Gastroesophageal sphincter (tissue), 4 donors: ENCODE results near the gene LGR4. TPM values are rescaled to one million over a fixed set of nuclear protein-coding genes. Genes with fewer than 3 reads are reported as not detected.

Experiments
- ATAC-seq: fragments of 150-250 bp; one replicate; pipeline ENCODE4 v1.9.1; 2016; ENCODE audit warnings: mild to moderate bottlenecking, moderate library complexity
- H3K27ac ChIP-seq, 4 donors: fragments of 200-600 bp; sonication (generic) in 3 of 4; 1 replicate in 3 of 4; 2 replicates in 1 of 4; pipeline ENCODE4 v1.5.1; 2016 to 2019
- H3K27me3 ChIP-seq: fragments of 200-600 bp; sonication (generic); one replicate; pipeline ENCODE4 v1.5.1; 2019
- H3K36me3 ChIP-seq, 2 donors: fragments of 200-600 bp; sonication (generic); one replicate each; pipeline ENCODE4 v1.5.1; 2019; ENCODE audit warnings: control low read depth in 1 of 2
- H3K4me1 ChIP-seq, 3 donors: fragments of 200-600 bp; sonication (generic); 1 replicate in 2 of 3; 2 replicates in 1 of 3; pipeline ENCODE4 v1.5.1; 2016 to 2019; ENCODE audit warnings: control low read depth in 2 of 3
- H3K4me3 ChIP-seq, 2 donors: fragments of 200-600 bp; sonication (generic); one replicate each; pipeline ENCODE4 v1.5.1; 2019; ENCODE audit warnings: mild to moderate bottlenecking in 1 of 2, moderate library complexity in 1 of 2
- H3K9me3 ChIP-seq, 3 donors: fragments of 200-600 bp; sonication (generic); one replicate each; pipeline ENCODE4 v1.5.1; 2017 to 2019; ENCODE audit warnings: control low read depth in 2 of 3
- EP300 ChIP-seq: sonication (generic); formaldehyde crosslinking; IDR thresholded peaks from one replicate; pipeline ENCODE4 v1.6.1; 2017; ENCODE audit warnings: antibody characterized with exemption, mild to moderate bottlenecking
- POLR2A ChIP-seq, 2 donors: fragments of 450-650 bp; IDR thresholded peaks; one replicate each; pipeline ENCODE4 v1.6.1; 2017; ENCODE audit warnings: antibody characterized with exemption in 2 of 2, mild to moderate bottlenecking in 2 of 2, moderate library complexity in 1 of 2
- POLR2AphosphoS5 ChIP-seq: sonication (generic); formaldehyde crosslinking; IDR thresholded peaks from one replicate; pipeline ENCODE4 v1.6.1; 2017; ENCODE audit warnings: antibody characterized with exemption
- WGBS, 2 donors: methylation state at CpG; one replicate each; pipeline ENCODE4 v1.1.5; 2018; ENCODE audit warnings: low coverage in 1 of 2; 5-methylcytosine and 5-hydroxymethylcytosine counted together
- small RNA-seq, 4 donors: library from RNA; depleted of rRNA; stranded (forward); fragments of <200 nt; gene quantifications; one replicate each; pipeline ENCODE3, GENCODE V24; 2016
- total RNA-seq, 4 donors: library from RNA; depleted of rRNA; stranded (reverse); fragments of >200 nt; gene quantifications; one replicate each; pipeline ENCODE4 v1.1.0, GENCODE V29; 2016
- TF ChIP-seq, protein P1 (sequence below), 4 experiments: fragments of 200-600 bp in 2 of 4; fragments of 450-650 bp in 2 of 4; sonication (generic) in 1 of 4; IDR thresholded peaks; one replicate each; pipeline ENCODE4 v1.5.1; 2017 to 2019; ENCODE audit warnings: antibody characterized with exemption in 4 of 4, mild to moderate bottlenecking in 2 of 4, moderate library complexity in 2 of 4

Gene LGR4
- total RNA-seq, 4 donors from 2014 or later = 21.0 to 35.9 (median 31.8) TPM

DNA sequence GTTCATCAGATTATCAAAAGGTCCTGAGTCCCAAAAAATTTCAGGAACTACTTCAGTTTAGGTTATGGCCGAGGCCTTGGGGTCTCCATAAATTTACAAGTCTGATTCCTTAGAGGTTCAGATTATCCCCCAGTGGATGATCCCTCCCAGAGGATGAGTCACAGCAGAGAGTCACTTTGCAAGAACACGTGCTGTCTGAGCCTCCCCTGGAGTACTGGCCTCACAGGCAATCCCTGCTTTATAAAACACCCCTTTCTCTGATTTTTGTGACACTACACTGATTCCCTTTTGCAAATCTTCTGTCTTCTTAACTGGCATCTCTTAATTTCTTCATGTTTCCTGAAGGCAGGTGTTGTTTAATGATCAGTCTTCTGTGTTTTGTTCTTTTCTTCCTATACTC lies 154.8 kb downstream of the LGR4 start:
- no peak for TF ChIP-seq POLR2AphosphoS5
- no peak for TF ChIP-seq POLR2A (IDR thresholded peaks at IDR 0.05)
- TF ChIP-seq EP300 = no peak
- TF ChIP-seq, protein P1, sequence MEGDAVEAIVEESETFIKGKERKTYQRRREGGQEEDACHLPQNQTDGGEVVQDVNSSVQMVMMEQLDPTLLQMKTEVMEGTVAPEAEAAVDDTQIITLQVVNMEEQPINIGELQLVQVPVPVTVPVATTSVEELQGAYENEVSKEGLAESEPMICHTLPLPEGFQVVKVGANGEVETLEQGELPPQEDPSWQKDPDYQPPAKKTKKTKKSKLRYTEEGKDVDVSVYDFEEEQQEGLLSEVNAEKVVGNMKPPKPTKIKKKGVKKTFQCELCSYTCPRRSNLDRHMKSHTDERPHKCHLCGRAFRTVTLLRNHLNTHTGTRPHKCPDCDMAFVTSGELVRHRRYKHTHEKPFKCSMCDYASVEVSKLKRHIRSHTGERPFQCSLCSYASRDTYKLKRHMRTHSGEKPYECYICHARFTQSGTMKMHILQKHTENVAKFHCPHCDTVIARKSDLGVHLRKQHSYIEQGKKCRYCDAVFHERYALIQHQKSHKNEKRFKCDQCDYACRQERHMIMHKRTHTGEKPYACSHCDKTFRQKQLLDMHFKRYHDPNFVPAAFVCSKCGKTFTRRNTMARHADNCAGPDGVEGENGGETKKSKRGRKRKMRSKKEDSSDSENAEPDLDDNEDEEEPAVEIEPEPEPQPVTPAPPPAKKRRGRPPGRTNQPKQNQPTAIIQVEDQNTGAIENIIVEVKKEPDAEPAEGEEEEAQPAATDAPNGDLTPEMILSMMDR (IDR thresholded peaks at IDR 0.05) = no peak
- no peak overlapping the region for H3K4me3 ChIP-seq
- H3K4me1 ChIP-seq = no peaks in the 10 kb centered on the region
- ATAC-seq = no peak
- WGBS, 2 donors = 80 to 84% methylated on average over 1 to 2 of the region's 2 CpGs
- no peaks in the 10 kb centered on the region for H3K9me3 ChIP-seq
- no peaks in the 10 kb centered on the region for H3K36me3 ChIP-seq
- H3K27ac ChIP-seq = no peak overlapping the region
- H3K27me3 ChIP-seq = no peaks in the 10 kb centered on the region

Small RNAs within 50 kb of the gene (small RNA-seq; reads per million reads assigned to genes)
- 0 reads per million in 4 donors for gene AC100771.1
- gene MIR8087 = 0 reads per million in 4 donors
- gene RNA5SP339 = 0 to 0.55 (median 0) reads per million in 4 donors

Other genes starting within 250 kb of the LGR4 start
- 1 to 10 TPM in 3 of 4 donors, under 1 TPM in 1; 0.78 to 1.3 (median 1.1) TPM for gene CCDC34, start 109.6 kb downstream of the LGR4 start, total RNA-seq
- gene LIN7C, start 34.0 kb upstream of the LGR4 start, total RNA-seq = 10 to 100 TPM; 37.6 to 56.2 (median 51.1) TPM
- gene BDNF, start 227.7 kb upstream of the LGR4 start, total RNA-seq = under 1 TPM in 3 of 4 donors, not detected in 1; 0.31 to 0.62 (median 0.37) TPM